Measurements from ENCODE around the gene CLDN2.

Gene CLDN2

GRCh38 chrX:106902684-106903083 is 17.5 kb upstream of the CLDN2 start:
- no peaks in the 10 kb centered on the region for H3K9me3 Mint-ChIP-seq
- H3K36me3 Mint-ChIP-seq (ENCODE audit: insufficient read depth): no peaks in the 10 kb centered on the region
- no peak for DNase-seq
- no peak overlapping the region for H3K27ac Mint-ChIP-seq
- no peaks in the 10 kb centered on the region for H3K4me1 Mint-ChIP-seq (ENCODE audit: low read depth in 2 of 2)
- H3K4me3 Mint-ChIP-seq: no peak overlapping the region
- ATAC-seq (replicated peaks): no peak
- no peaks in the 10 kb centered on the region for H3K27me3 Mint-ChIP-seq

DNA sequence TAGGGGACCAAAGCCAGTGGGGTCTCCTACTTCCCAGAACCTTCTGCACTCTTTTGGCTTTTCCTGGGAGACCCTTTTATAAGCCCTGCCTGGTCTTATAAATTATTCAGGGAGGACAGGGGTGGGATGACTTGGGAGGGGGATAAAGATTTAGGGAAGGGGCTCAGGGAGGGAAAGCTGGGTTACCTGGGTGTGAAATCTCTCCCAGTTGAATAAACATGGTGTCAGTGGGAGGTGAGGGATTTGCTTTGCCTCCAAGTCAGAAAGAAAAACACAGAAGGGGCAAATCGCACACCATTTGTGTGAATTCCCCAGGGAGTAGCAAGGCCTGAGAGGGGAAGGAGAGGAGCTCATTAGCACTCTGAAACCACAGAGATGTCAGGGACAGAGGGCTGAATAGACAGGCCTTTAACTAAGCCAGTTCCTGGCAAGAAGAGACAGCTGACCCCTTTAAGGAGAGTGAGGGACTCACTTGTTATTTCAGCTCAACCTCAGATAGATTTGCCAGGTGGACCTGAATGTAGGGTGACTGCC is 16.8 kb upstream of the CLDN2 start, which contains the start of gene RIPPLY1:
RIPPLY1 (minus strand) TSS at position 51 of the 534 bp plus-strand sequence. CDS start 54 bp downstream, outside the sequence.
- ATAC-seq (replicated peaks) (no peak), DNase-seq (no peak)
- no peaks in the 10 kb centered on the region for H3K9me3 Mint-ChIP-seq
- no peaks in the 10 kb centered on the region for H3K36me3 Mint-ChIP-seq (ENCODE audit: insufficient read depth)
- no peaks in the 10 kb centered on the region for H3K4me1 Mint-ChIP-seq (ENCODE audit: low read depth in 2 of 2)
- H3K27me3 Mint-ChIP-seq: no peaks in the 10 kb centered on the region
- no peak within 1 kb of the TSS for H3K27ac Mint-ChIP-seq
- no peak within 1 kb of the TSS for H3K4me3 Mint-ChIP-seq

DNA sequence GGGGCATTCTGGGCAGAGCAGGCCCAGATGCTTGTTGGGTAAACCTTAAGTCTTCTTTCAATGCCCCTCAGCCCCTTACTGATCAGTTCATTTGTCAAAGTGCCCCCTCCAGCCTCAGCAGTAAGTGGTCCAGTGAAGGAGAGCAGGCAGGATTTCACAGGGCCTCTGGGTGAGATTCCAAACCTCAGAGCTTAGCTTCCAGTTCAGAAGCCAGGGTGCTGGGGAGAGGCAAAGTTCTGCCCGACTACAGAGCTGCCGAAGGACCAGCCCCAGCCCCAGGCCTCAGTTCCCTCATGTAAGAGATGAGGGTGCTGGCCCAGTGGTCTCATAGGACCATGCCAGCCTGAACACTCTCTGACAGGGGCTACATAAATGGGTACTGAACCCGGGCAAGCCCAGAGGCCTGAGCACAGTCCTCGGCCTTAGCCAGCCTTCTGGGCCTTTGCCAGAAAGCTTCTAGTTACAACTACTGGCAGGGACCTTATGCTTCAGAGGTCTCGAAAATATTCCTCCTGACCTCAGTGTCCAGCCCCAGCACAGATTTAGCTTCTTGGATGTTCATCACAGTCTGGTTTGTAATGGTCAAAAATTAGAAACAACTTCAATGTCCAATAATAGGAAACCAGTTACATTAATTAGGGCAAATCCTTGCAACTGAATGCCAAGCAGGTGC is 16.2 kb upstream of the CLDN2 start:
- H3K4me3 Mint-ChIP-seq: no peak overlapping the region
- H3K4me1 Mint-ChIP-seq (ENCODE audit: low read depth in 2 of 2): no peaks in the 10 kb centered on the region
- peaks cover 0 to 4% of the 10 kb centered on the region in 2 donors for H3K27me3 Mint-ChIP-seq
- H3K27ac Mint-ChIP-seq: no peak overlapping the region
- DNase-seq: no peak
- no peak for ATAC-seq (replicated peaks)
- H3K36me3 Mint-ChIP-seq (ENCODE audit: insufficient read depth): no peaks in the 10 kb centered on the region
- H3K9me3 Mint-ChIP-seq: no peaks in the 10 kb centered on the region

- DNase-seq: no peak
- Mint-ChIP-seq H3K4me3 (no peak overlapping the region), H3K9me3 (no peaks in the 10 kb centered on the region), H3K36me3 (ENCODE audit: insufficient read depth) (no peaks in the 10 kb centered on the region), H3K27me3 (peaks cover 0 to 5% of the 10 kb centered on the region in 2 donors), H3K27ac (no peak overlapping the region), H3K4me1 (ENCODE audit: low read depth in 2 of 2) (no peaks in the 10 kb centered on the region)
- no peak for ATAC-seq (replicated peaks)
These were observed 15.0 kb upstream of the CLDN2 start for GRCh38 chrX:106905064-106905708.

DNA sequence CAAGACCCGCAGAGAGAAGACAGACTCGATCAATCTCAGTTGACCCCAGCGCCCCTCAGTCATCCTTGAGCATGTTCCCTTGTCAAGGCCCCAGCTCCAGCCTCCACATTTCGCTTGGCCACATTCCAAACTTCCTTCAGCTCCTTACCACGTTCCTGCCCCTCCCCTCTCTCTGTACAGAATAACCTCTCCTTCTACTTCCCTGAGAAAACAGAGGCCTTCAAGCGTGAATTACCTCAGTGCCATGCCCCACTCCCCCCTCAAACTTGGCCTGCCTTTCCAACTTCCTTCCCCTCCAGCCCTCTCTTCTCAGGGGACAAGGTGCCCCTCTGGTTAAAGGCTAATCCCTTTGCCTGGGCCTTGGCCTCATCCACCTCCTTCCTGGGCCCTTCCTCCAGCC is 13.8 kb upstream of the CLDN2 start:
- no peaks in the 10 kb centered on the region for H3K9me3 Mint-ChIP-seq
- no peaks in the 10 kb centered on the region for H3K4me1 Mint-ChIP-seq (ENCODE audit: low read depth in 2 of 2)
- no peaks in the 10 kb centered on the region for H3K36me3 Mint-ChIP-seq (ENCODE audit: insufficient read depth)
- DNase-seq: no peak
- no peak for ATAC-seq (replicated peaks)
- no peak overlapping the region for H3K27ac Mint-ChIP-seq
- H3K27me3 Mint-ChIP-seq: peaks cover 0 to 5% of the 10 kb centered on the region in 2 donors
- H3K4me3 Mint-ChIP-seq: no peak overlapping the region

- H3K4me3 Mint-ChIP-seq: no peak overlapping the region
- no peaks in the 10 kb centered on the region for H3K36me3 Mint-ChIP-seq (ENCODE audit: insufficient read depth)
- no peak overlapping the region for H3K27ac Mint-ChIP-seq
- H3K27me3 Mint-ChIP-seq: peaks cover 11 to 16% of the 10 kb centered on the region in 2 donors
- H3K4me1 Mint-ChIP-seq (ENCODE audit: low read depth in 2 of 2): peaks cover 8 to 9% of the 10 kb centered on the region in 2 donors
- no peaks in the 10 kb centered on the region for H3K9me3 Mint-ChIP-seq
- ATAC-seq (replicated peaks) (no peak), DNase-seq (no peak)
These were observed 7.3 kb upstream of the CLDN2 start for GRCh38 chrX:106912864-106913263.

- Mint-ChIP-seq H3K4me3 (peak overlapping the region; percentile 50 to 64), H3K27me3 (peaks cover 11 to 12% of the 10 kb centered on the region in 2 donors), H3K4me1 (ENCODE audit: low read depth in 2 of 2) (peaks cover 14 to 15% of the 10 kb centered on the region in 2 donors), H3K36me3 (ENCODE audit: insufficient read depth) (no peaks in the 10 kb centered on the region), H3K27ac (peak overlapping the region; percentile 23 to 93), H3K9me3 (no peaks in the 10 kb centered on the region)
- peak; percentile 85 for ATAC-seq (replicated peaks)
- DNase-seq: peak in 2 of 3 experiments; percentile 1 to 11
These were observed 2.2 kb upstream of the CLDN2 start for GRCh38 chrX:106917830-106918500.

DNA sequence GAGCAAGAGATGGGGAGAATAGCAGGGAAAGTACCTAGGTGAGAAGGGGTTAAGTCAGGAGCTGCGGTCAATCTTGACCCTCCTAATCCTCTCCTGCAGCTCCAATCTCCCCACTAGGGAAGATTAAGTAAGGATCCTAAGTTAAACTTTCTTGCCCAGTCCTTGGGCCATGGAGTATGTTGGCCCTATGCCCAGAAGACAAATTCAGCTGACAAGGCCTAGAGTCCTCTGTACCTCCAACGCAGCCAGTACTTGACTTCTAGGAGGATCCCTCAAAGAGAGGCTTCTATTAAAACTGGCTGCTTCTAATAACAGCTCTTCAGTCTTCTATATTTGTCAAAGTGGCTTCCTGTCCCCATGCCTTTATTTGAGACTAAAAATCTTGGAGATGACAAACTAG is 1.4 kb downstream of the CLDN2 start:
- no peak overlapping the region for H3K27ac Mint-ChIP-seq
- ATAC-seq (replicated peaks) (no peak), DNase-seq (no peak)
- no peaks in the 10 kb centered on the region for H3K36me3 Mint-ChIP-seq (ENCODE audit: insufficient read depth)
- H3K4me1 Mint-ChIP-seq (ENCODE audit: low read depth in 2 of 2): peaks cover 14 to 15% of the 10 kb centered on the region in 2 donors
- no peak overlapping the region for H3K4me3 Mint-ChIP-seq
- no peaks in the 10 kb centered on the region for H3K9me3 Mint-ChIP-seq
- no peaks in the 10 kb centered on the region for H3K27me3 Mint-ChIP-seq

DNA sequence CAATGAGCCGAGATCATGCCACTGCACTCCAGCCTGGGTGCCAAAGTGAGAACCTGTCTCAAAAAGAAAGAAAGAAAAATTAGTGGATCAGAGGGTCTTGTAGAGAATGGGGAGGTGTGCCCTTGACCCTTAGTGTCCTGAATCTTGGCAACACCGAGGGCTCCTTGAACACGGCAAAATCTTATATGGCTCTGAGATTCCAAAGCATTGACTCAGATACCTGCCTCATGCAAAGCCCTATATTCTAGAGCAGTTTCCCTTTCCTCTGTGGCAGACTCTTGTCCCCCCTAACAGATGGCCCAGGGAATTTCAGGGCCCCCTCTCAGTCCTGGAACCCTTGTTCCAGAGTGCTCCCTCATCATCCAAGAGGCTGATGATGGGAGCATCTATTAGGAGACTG is 6.8 kb downstream of the CLDN2 start:
- H3K4me3 Mint-ChIP-seq: no peak overlapping the region
- H3K4me1 Mint-ChIP-seq (ENCODE audit: low read depth in 2 of 2): no peaks in the 10 kb centered on the region
- no peaks in the 10 kb centered on the region for H3K9me3 Mint-ChIP-seq
- DNase-seq: no peak
- no peaks in the 10 kb centered on the region for H3K27me3 Mint-ChIP-seq
- H3K36me3 Mint-ChIP-seq (ENCODE audit: insufficient read depth): no peaks in the 10 kb centered on the region
- no peak overlapping the region for H3K27ac Mint-ChIP-seq
- no peak for ATAC-seq (replicated peaks)

DNA sequence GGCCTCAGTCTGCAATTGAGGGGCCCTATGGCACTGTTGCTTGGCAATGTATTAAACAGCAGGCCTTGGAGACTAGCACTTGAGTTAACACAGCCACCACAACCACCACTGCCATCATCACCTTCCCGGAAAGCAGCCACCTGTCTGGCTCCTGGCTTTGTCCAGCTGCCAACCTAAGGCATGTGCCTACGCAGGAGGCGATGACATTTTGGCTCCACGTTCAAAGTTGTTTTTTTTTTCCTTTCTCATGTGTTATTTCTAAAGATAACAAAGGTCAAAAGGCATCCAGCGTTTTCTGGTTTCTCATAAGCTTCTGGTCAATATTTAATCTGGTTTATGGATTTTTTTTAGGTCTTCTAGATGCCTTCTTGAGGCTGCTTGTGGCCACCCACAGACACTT is 7.5 kb downstream of the CLDN2 start:
- no peaks in the 10 kb centered on the region for H3K27me3 Mint-ChIP-seq
- no peaks in the 10 kb centered on the region for H3K9me3 Mint-ChIP-seq
- H3K36me3 Mint-ChIP-seq (ENCODE audit: insufficient read depth): no peaks in the 10 kb centered on the region
- no peak for ATAC-seq (replicated peaks)
- DNase-seq: no peak
- H3K27ac Mint-ChIP-seq: no peak overlapping the region
- H3K4me1 Mint-ChIP-seq (ENCODE audit: low read depth in 2 of 2): no peaks in the 10 kb centered on the region
- H3K4me3 Mint-ChIP-seq: no peak overlapping the region

GRCh38 chrX:106928227-106928626 is 8.0 kb downstream of the CLDN2 start:
- Mint-ChIP-seq H3K36me3 (ENCODE audit: insufficient read depth) (no peaks in the 10 kb centered on the region), H3K9me3 (no peaks in the 10 kb centered on the region), H3K27ac (no peak overlapping the region), H3K27me3 (no peaks in the 10 kb centered on the region), H3K4me1 (ENCODE audit: low read depth in 2 of 2) (no peaks in the 10 kb centered on the region), H3K4me3 (no peak overlapping the region)
- ATAC-seq (replicated peaks) (no peak), DNase-seq (no peak)

GRCh38 chrX:106931831-106932491 is 11.8 kb downstream of the CLDN2 start:
- H3K36me3 Mint-ChIP-seq (ENCODE audit: insufficient read depth): no peaks in the 10 kb centered on the region
- H3K4me1 Mint-ChIP-seq (ENCODE audit: low read depth in 2 of 2): no peaks in the 10 kb centered on the region
- H3K27ac Mint-ChIP-seq: no peak overlapping the region
- ATAC-seq (replicated peaks) (no peak), DNase-seq (no peak)
- no peaks in the 10 kb centered on the region for H3K9me3 Mint-ChIP-seq
- H3K4me3 Mint-ChIP-seq: no peak overlapping the region
- H3K27me3 Mint-ChIP-seq: no peaks in the 10 kb centered on the region

GRCh38 chrX:106932492-106932923 is 12.3 kb downstream of the CLDN2 start:
- H3K36me3 Mint-ChIP-seq (ENCODE audit: insufficient read depth): no peaks in the 10 kb centered on the region
- H3K4me3 Mint-ChIP-seq: no peak overlapping the region
- no peak overlapping the region for H3K27ac Mint-ChIP-seq

More at GRCh38 chrX:106932492-106932923, 12.3 kb downstream of the CLDN2 start:
- no peaks in the 10 kb centered on the region for H3K4me1 Mint-ChIP-seq (ENCODE audit: low read depth in 2 of 2)
- no peaks in the 10 kb centered on the region for H3K27me3 Mint-ChIP-seq
- ATAC-seq (replicated peaks) (no peak), DNase-seq (no peak)
- no peaks in the 10 kb centered on the region for H3K9me3 Mint-ChIP-seq

All from effector memory CD8-positive, alpha-beta T cell (primary cell).